HEK293T (cell line): Measurements from ENCODE around the gene PXMP4.
A peak's percentile ranks its signal among the peaks of the same experiment; 100 is the strongest.

Experiments used
- CTCF ChIA-PET: fragments of 350-600 bp; formaldehyde crosslinking; extraction: SDS; loops from one replicate; lab custom pipeline; 2021; ENCODE audit warnings: antibody characterized with exemption, inconsistent platforms; lab: Yijun Ruan, JAX
- POLR2A ChIA-PET: fragments of 350-600 bp; formaldehyde crosslinking; extraction: SDS; loops from one replicate; lab custom pipeline; 2020; ENCODE audit warnings: antibody characterized with exemption, inconsistent platforms; lab: Yijun Ruan, JAX
- DNase-seq: peaks from one replicate; pipeline ENCODE4 v3.0.0; 2012; ENCODE audit warnings: mixed read lengths; ENCODE audit errors: extremely low spot score
- ARNT ChIP-seq: fragments of 450-650 bp; IDR thresholded peaks from 2 replicates; pipeline ENCODE4 v1.6.1; 2017; ENCODE audit warnings: mild to moderate bottlenecking
- BHLHE40 ChIP-seq: fragments of 450-650 bp; IDR thresholded peaks from 2 replicates; pipeline ENCODE4 v1.6.1; 2016; ENCODE audit warnings: mild to moderate bottlenecking, moderate library complexity, borderline replicate concordance
- CTBP1 ChIP-seq: fragments of 450-650 bp; IDR thresholded peaks from 2 replicates; pipeline ENCODE4 v1.6.1; 2016; ENCODE audit warnings: borderline replicate concordance
- ELF4 ChIP-seq: fragments of 450-650 bp; IDR thresholded peaks from 2 replicates; pipeline ENCODE4 v1.6.1; 2017; ENCODE audit warnings: antibody characterized with exemption
- FOXA1 ChIP-seq: fragments of 450-650 bp; IDR thresholded peaks from 2 replicates; pipeline ENCODE4 v1.6.1; 2016; ENCODE audit warnings: mild to moderate bottlenecking
- FOXK2 ChIP-seq: fragments of 450-650 bp; IDR thresholded peaks from 2 replicates; pipeline ENCODE4 v1.6.1; 2016; ENCODE audit warnings: mild to moderate bottlenecking
- FOXM1 ChIP-seq: fragments of 450-650 bp; IDR thresholded peaks from 2 replicates; pipeline ENCODE4 v1.6.1; 2017; ENCODE audit warnings: mild to moderate bottlenecking, borderline replicate concordance
- HDGF ChIP-seq: fragments of 450-650 bp; IDR thresholded peaks from 2 replicates; pipeline ENCODE4 v1.6.1; 2017; ENCODE audit warnings: antibody characterized with exemption, borderline replicate concordance
- L3MBTL2 ChIP-seq: fragments of 450-650 bp; conservative IDR thresholded peaks from 2 replicates; pipeline ENCODE4 v1.6.1; 2016; ENCODE audit warnings: mild to moderate bottlenecking
- LEF1 ChIP-seq: fragments of 450-650 bp; IDR thresholded peaks from 2 replicates; pipeline ENCODE4 v1.6.1; 2017; ENCODE audit warnings: mild to moderate bottlenecking, borderline replicate concordance
- NFRKB ChIP-seq: fragments of 450-650 bp; IDR thresholded peaks from 2 replicates; pipeline ENCODE4 v1.6.1; 2016; ENCODE audit warnings: mild to moderate bottlenecking, moderate library complexity
- SP1 ChIP-seq: fragments of 450-650 bp; IDR thresholded peaks from 2 replicates; pipeline ENCODE4 v1.6.1; 2017
- SUZ12 ChIP-seq: fragments of 450-650 bp; IDR thresholded peaks from 2 replicates; pipeline ENCODE4 v1.6.1; 2016; ENCODE audit warnings: mild to moderate bottlenecking
- TARDBP ChIP-seq: fragments of 450-650 bp; IDR thresholded peaks from 2 replicates; pipeline ENCODE4 v1.6.1; 2016
- ZNF384 ChIP-seq: fragments of 450-650 bp; IDR thresholded peaks from 2 replicates; pipeline ENCODE4 v1.6.1; 2016
- TF ChIP-seq, protein P1 (sequence below): fragments of 450-650 bp; IDR thresholded peaks from 2 replicates; pipeline ENCODE4 v1.6.1; 2016

Gene PXMP4

GRCh38 chr20:33719989-33720709 is at the start of gene PXMP4:
TSS of gene PXMP4 (minus strand) at chr20:33720310. CDS start at chr20:33720207, 103 bp downstream.
- TF ChIP-seq HDGF = no peak
- no peak for TF ChIP-seq SUZ12
- no peak for TF ChIP-seq ARNT
- no peak for TF ChIP-seq NFRKB
- TF ChIP-seq CTBP1 = no peak; the same call in 1 of the 2 replicates
- no peak for TF ChIP-seq BHLHE40
- peak; percentile 68; the same call in 1 of the 2 replicates for TF ChIP-seq TARDBP
- no peak for TF ChIP-seq FOXK2
- TF ChIP-seq, protein P1, sequence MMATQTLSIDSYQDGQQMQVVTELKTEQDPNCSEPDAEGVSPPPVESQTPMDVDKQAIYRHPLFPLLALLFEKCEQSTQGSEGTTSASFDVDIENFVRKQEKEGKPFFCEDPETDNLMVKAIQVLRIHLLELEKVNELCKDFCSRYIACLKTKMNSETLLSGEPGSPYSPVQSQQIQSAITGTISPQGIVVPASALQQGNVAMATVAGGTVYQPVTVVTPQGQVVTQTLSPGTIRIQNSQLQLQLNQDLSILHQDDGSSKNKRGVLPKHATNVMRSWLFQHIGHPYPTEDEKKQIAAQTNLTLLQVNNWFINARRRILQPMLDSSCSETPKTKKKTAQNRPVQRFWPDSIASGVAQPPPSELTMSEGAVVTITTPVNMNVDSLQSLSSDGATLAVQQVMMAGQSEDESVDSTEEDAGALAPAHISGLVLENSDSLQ = peak; percentile 99
- peak; percentile 64; the same call in 1 of the 2 replicates for TF ChIP-seq L3MBTL2
- peak; percentile 77 for DNase-seq
- ChIA-PET CTCF (interaction anchor here (1.2 kb wide), 1 partner anchor 27 kb away, joined by 3 read pairs; no protein-coding TSS in a partner anchor), POLR2A (interaction anchor here (0.6 to 1.1 kb wide), 5 partner anchors 12 to 45 kb away, joined by 3 to 5 read pairs (median 3); partner anchors contain the start of gene ZNF341)

GRCh38 chr20:33769043-33769442 is 48.9 kb upstream of the PXMP4 start:
- ChIA-PET CTCF (interaction anchor here (0.6 kb wide), 1 partner anchor 8 kb away, joined by 3 read pairs; no protein-coding TSS in a partner anchor), POLR2A (no interaction called here)
- DNase-seq = no peak
- TF ChIP-seq, protein P1 = no peak
- TF ChIP-seq ARNT = no peak

DNA sequence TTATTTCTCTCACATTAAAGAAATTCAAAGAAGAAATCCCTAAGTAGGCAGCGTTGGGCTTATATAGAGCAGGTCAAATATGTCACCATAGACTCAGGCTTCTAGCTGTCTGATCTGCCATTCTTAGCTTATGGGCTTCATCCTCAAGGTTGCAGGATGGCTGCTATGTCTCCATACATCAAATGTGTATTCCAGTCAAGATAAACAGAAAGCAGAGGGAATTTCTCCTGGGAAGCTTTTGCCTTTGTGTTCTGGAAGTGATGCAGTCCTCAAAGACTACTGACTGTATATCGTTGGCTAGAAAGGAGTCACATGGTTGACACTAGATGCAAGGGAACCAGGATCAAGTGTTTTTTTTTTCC is 47.6 kb upstream of the PXMP4 start:
- no peak for TF ChIP-seq L3MBTL2
- no peak for DNase-seq
- CTCF ChIA-PET = no interaction called here
- POLR2A ChIA-PET = interaction anchor here (0.6 kb wide), 1 partner anchor 344 kb away, joined by 3 read pairs; the partner anchor contains the start of gene EIF2S2

DNA sequence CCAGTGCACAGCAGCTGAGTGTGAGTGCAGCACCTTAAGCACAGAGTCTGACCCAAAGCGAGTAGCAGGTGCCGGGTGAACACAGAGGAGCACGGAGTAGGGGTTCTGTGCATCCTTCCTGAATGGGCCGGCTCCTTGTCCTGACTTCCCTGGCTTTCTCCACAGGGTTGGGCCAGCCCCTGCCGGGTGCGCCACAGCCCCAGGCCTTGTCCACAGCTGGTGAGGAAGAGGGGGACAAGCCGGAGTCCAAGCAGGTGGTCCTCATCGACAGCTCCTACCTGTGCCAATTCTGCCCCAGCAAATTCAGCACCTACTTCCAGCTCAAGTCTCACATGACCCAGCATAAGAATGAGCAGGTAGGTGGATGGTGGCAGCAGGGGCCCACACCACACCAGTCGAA is 46.6 kb upstream of the PXMP4 start:
- ChIA-PET CTCF (no interaction called here), POLR2A (no interaction called here)
- DNase-seq = no peak
- TF ChIP-seq TARDBP = no peak
- TF ChIP-seq ELF4 = no peak
- TF ChIP-seq SP1 = no peak
- TF ChIP-seq LEF1 = no peak
- TF ChIP-seq ZNF384 = no peak
- no peak for TF ChIP-seq HDGF
- no peak for TF ChIP-seq CTBP1
- TF ChIP-seq, protein P1 = no peak
- no peak for TF ChIP-seq SUZ12
- no peak for TF ChIP-seq FOXA1
- TF ChIP-seq BHLHE40 = no peak
- TF ChIP-seq NFRKB = no peak
- TF ChIP-seq ARNT = no peak
- TF ChIP-seq L3MBTL2 = no peak
- TF ChIP-seq FOXK2 = no peak

DNA sequence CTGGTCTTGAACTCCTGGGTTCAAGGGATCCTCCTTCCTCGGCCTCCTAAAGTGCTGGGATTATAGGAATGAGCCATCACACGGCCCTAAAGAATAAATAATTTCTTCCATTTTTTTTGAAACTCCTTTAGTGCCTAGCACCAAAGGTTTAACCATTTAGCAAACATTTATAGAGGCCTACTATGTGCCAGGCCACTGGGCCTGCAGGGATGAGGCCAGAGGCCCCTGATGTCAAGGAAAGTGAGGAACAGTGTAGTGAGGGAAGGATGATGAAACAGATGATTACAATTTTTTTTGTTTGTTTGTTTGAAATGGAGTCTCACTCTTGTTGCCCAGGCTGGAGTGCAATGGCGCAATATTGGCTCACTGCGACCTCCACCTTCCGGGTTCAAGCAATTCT is 45.5 kb upstream of the PXMP4 start:
- TF ChIP-seq FOXM1 = no peak
- no peak for TF ChIP-seq CTBP1
- no peak for TF ChIP-seq FOXA1
- TF ChIP-seq BHLHE40 = no peak
- CTCF ChIA-PET = no interaction called here
- no peak for DNase-seq
- POLR2A ChIA-PET = no interaction called here

DNA sequence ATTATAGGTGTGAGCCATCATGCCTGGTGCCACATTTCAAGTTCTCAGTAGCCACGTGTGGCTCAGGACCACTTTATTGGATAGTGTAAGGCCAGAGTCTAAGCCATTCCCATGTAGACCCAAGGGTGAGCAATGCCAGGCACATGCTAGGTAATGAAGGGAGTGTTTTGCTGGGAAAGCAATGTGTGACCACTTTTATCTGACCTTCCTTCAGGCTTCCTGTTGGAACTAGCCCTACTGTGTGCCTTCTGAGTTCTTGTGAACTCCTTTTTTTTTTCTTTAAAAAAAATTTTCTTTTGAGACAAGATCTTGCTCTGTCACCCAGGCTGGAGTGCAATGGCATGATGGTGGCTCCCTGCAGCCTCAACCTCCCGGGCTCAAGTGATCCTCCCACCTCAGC is 45.0 kb upstream of the PXMP4 start:
- ChIA-PET POLR2A (no interaction called here), CTCF (no interaction called here)
- TF ChIP-seq CTBP1 = no peak
- no peak for TF ChIP-seq L3MBTL2
- no peak for TF ChIP-seq FOXK2
- no peak for TF ChIP-seq TARDBP
- no peak for TF ChIP-seq NFRKB
- no peak for TF ChIP-seq LEF1
- no peak for TF ChIP-seq HDGF
- no peak for TF ChIP-seq BHLHE40
- no peak for DNase-seq

DNA sequence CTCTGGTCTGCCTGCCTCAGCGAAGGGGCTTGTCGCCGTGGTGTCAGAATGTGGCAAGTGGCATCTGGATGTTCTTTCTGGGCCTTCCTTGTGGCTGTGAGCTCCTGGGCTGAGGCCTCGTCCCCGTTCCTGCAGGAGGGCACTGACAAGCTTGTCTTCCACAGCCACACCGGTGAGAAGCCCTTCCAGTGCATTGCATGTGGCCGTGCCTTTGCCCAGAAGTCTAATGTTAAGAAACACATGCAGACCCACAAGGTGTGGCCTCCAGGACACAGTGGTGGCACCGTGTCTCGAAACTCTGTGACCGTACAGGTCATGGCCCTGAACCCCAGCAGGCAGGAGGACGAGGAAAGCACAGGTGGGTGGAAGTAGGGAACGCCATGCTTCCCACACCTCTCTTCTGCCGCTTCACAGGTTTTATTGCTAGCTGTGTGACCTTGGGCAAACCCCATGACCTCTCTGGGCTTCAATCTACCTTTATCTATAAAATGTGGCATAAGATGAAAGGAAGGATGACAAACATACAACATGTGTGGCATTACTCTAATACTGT is 41.7 kb upstream of the PXMP4 start:
- DNase-seq = no peak
- CTCF ChIA-PET = no interaction called here
- POLR2A ChIA-PET = no interaction called here
- no peak for TF ChIP-seq HDGF
- no peak for TF ChIP-seq L3MBTL2
- TF ChIP-seq SP1 = no peak
- TF ChIP-seq, protein P1 = no peak
- no peak for TF ChIP-seq ARNT
- TF ChIP-seq FOXK2 = no peak
- no peak for TF ChIP-seq ELF4
- TF ChIP-seq CTBP1 = no peak
- no peak for TF ChIP-seq FOXM1
- no peak for TF ChIP-seq NFRKB
- no peak for TF ChIP-seq LEF1
